H1 (cell line): ENCODE data around the gene TMEM183A. TPM values are rescaled to one million over a fixed set of nuclear protein-coding genes. Genes with fewer than 3 reads are reported as not detected.

Experiments used
- CTCF ChIA-PET: fragments of 300-600 bp; sonication (Branson Sonifier 250); formaldehyde crosslinking; loops from one replicate; lab custom pipeline; 2021; ENCODE audit not compliant: partially characterized antibody; lab: Charles Lee
- POLR2A ChIA-PET: fragments of 300-600 bp; sonication (Branson Sonifier 250); formaldehyde crosslinking; loops from one replicate; lab custom pipeline; 2021; ENCODE audit warnings: inconsistent platforms; ENCODE audit not compliant: partially characterized antibody; lab: Charles Lee
- DNase-seq, 2 experiments: peaks; one replicate each; pipeline versions ENCODE4 v3.0.0 to v3.0.0-alpha.2; 2010 to 2022; ENCODE audit warnings: low spot score in 2 of 2, low read depth in 1 of 2, mixed read lengths in 1 of 2
- FAIRE-seq: peaks from 2 replicates; lab custom pipeline; 2011; peaks lifted over from hg19 to GRCh38; lab: Jason Lieb, UNC
- H2AFZ ChIP-seq: 2 replicates; pipeline ENCODE4 v1.8.1; 2012; ENCODE audit warnings: low read length, inconsistent platforms
- H2AK5ac ChIP-seq: 2 replicates; pipeline ENCODE4 v1.6.1; 2013; ENCODE audit warnings: low read depth, low read length
- H2BK120ac ChIP-seq: replicated peaks from 2 replicates; pipeline ENCODE3; 2013; ENCODE audit warnings: low read depth, low read length, inconsistent platforms
- H2BK12ac ChIP-seq: 2 replicates; pipeline ENCODE4 v1.6.1; 2013; ENCODE audit warnings: low read depth, low read length
- H2BK15ac ChIP-seq: 2 replicates; pipeline ENCODE4 v1.6.1; 2013; ENCODE audit warnings: low read length
- H2BK20ac ChIP-seq: 2 replicates; pipeline ENCODE4 v1.6.1; 2013; ENCODE audit warnings: low read length
- H2BK5ac ChIP-seq: 2 replicates; pipeline ENCODE4 v1.6.1; 2013; ENCODE audit warnings: low read depth, low read length
- H3K14ac ChIP-seq: 2 replicates; pipeline ENCODE4 v1.6.1; 2013; ENCODE audit warnings: inconsistent platforms; ENCODE audit not compliant: insufficient read length
- H3K18ac ChIP-seq: 2 replicates; pipeline ENCODE4 v1.6.1; 2013; ENCODE audit warnings: low read length; ENCODE audit errors: extremely low read depth
- H3K23ac ChIP-seq: 2 replicates; pipeline ENCODE4 v1.6.1; 2013; ENCODE audit warnings: inconsistent platforms; ENCODE audit not compliant: insufficient read length
- H3K23me2 ChIP-seq: 2 replicates; pipeline ENCODE4 v1.6.1; 2013; ENCODE audit warnings: low read depth, low read length
- H3K27ac ChIP-seq: 2 replicates; pipeline ENCODE4 v1.6.1; 2011; ENCODE audit warnings: low read depth, low read length, inconsistent platforms
- H3K27me3 ChIP-seq, 4 experiments: replicated peaks in 1 of 4; 1 replicate in 1 of 4; 2 replicates in 3 of 4; pipeline versions ENCODE4 v1.6.1 to v1.8.1; 2011 to 2013; ENCODE audit warnings: low read length in 3 of 4, mild to moderate bottlenecking in 3 of 4, inconsistent platforms in 2 of 4, mixed read lengths in 2 of 4, moderate library complexity in 1 of 4; ENCODE audit not compliant: control insufficient read depth in 3 of 4, insufficient read depth in 3 of 4; ENCODE audit errors: extremely low read depth in 1 of 4
- H3K36me3 ChIP-seq, 4 experiments: 2 replicates each; pipeline versions ENCODE4 v1.6.1 to v1.8.1; 2011 to 2013; ENCODE audit warnings: mild to moderate bottlenecking in 4 of 4, low read length in 3 of 4, moderate library complexity in 2 of 4, control low read depth in 1 of 4, inconsistent platforms in 1 of 4; ENCODE audit not compliant: insufficient read depth in 4 of 4, control insufficient read depth in 2 of 4
- H3K4ac ChIP-seq: replicated peaks from 2 replicates; pipeline ENCODE3; 2013; ENCODE audit warnings: low read length, low read depth, mixed read lengths, inconsistent platforms; ENCODE audit not compliant: insufficient read length
- H3K4me1 ChIP-seq, 4 experiments: replicated peaks in 1 of 4; 1 replicate in 1 of 4; 2 replicates in 3 of 4; pipeline versions ENCODE4 v1.6.1 to v1.8.1; 2011 to 2013; ENCODE audit warnings: low read length in 3 of 4, inconsistent platforms in 2 of 4, mixed read lengths in 1 of 4; ENCODE audit not compliant: insufficient read depth in 4 of 4, control insufficient read depth in 3 of 4
- H3K4me2 ChIP-seq, 2 experiments: 2 replicates each; pipeline versions ENCODE4 v1.6.1 to v1.8.1; 2011 to 2013; ENCODE audit warnings: low read depth in 2 of 2, low read length in 2 of 2, control low read depth in 1 of 2, inconsistent platforms in 1 of 2, mild to moderate bottlenecking in 1 of 2; ENCODE audit not compliant: insufficient read depth in 1 of 2
- H3K4me3 ChIP-seq, 4 experiments: fragments of 200-600, 300-600 bp in 1 of 4; sonication (generic), shearing (Covaris generic), sonication (Bioruptor Twin) in 1 of 4; 2 replicates each; pipeline versions ENCODE4 v1.5.1 to v1.8.1; 2011 to 2016; ENCODE audit warnings: low read length in 4 of 4, low read depth in 3 of 4, control low read depth in 2 of 4, inconsistent platforms in 2 of 4, mild to moderate bottlenecking in 2 of 4, mixed read lengths in 1 of 4, moderate library complexity in 1 of 4; ENCODE audit not compliant: insufficient read depth in 2 of 4; ENCODE audit errors: extremely low read depth in 1 of 4
- H3K56ac ChIP-seq: replicated peaks from 2 replicates; pipeline ENCODE3; 2013; ENCODE audit warnings: low read depth, mild to moderate bottlenecking, mixed read lengths, low read length, inconsistent platforms; ENCODE audit not compliant: insufficient read length
- H3K79me1 ChIP-seq: 2 replicates; pipeline ENCODE4 v1.6.1; 2013; ENCODE audit warnings: low read depth, low read length, control low read depth
- H3K79me2 ChIP-seq, 2 experiments: 2 replicates each; pipeline versions ENCODE4 v1.6.1 to v1.8.1; 2012 to 2013; ENCODE audit warnings: low read length in 2 of 2, mild to moderate bottlenecking in 2 of 2, inconsistent platforms in 1 of 2; ENCODE audit not compliant: insufficient read depth in 2 of 2, control insufficient read depth in 1 of 2
- H3K9ac ChIP-seq, 4 experiments: replicated peaks in 1 of 4; 1 replicate in 1 of 4; 2 replicates in 3 of 4; pipeline versions ENCODE4 v1.6.1 to v1.8.1; 2011 to 2013; ENCODE audit warnings: low read depth in 3 of 4, low read length in 3 of 4, control low read depth in 2 of 4, mild to moderate bottlenecking in 2 of 4, moderate library complexity in 2 of 4, inconsistent platforms in 1 of 4; ENCODE audit errors: extremely low read depth in 1 of 4
- H3K9me3 ChIP-seq, 2 experiments: 2 replicates each; pipeline versions ENCODE4 v1.6.1 to v1.8.1; 2012 to 2013; ENCODE audit warnings: mild to moderate bottlenecking in 2 of 2, moderate library complexity in 2 of 2, control low read depth in 1 of 2, inconsistent platforms in 1 of 2, low read depth in 1 of 2, low read length in 1 of 2, mixed read lengths in 1 of 2; ENCODE audit not compliant: insufficient read depth in 2 of 2
- H4K20me1 ChIP-seq, 2 experiments: replicated peaks in 1 of 2; 2 replicates each; pipeline versions ENCODE3 to v1.8.1; 2011 to 2013; ENCODE audit warnings: inconsistent platforms in 2 of 2, low read length in 2 of 2, mild to moderate bottlenecking in 1 of 2; ENCODE audit not compliant: insufficient read depth in 2 of 2, control insufficient read depth in 1 of 2
- H4K5ac ChIP-seq: 2 replicates; pipeline ENCODE4 v1.6.1; 2013; ENCODE audit warnings: low read length, low read depth, mixed read lengths, inconsistent platforms; ENCODE audit not compliant: insufficient read length
- H4K8ac ChIP-seq: 2 replicates; pipeline ENCODE4 v1.8.0; 2013; ENCODE audit warnings: mild to moderate bottlenecking, moderate library complexity, low read length, inconsistent platforms; ENCODE audit not compliant: insufficient read depth; ENCODE audit errors: extremely low read depth
- H4K91ac ChIP-seq: replicated peaks from 2 replicates; pipeline ENCODE3; 2013; ENCODE audit warnings: low read length, mixed read lengths, inconsistent platforms; ENCODE audit not compliant: insufficient read length
- ASH2L ChIP-seq: fragments of 200-600, 300-600 bp; sonication (generic); IDR thresholded peaks from one replicate; pipeline ENCODE4 v1.7.1; 2017; ENCODE audit warnings: low read length
- ATF2 ChIP-seq: IDR thresholded peaks from 2 replicates; pipeline ENCODE4 v1.6.1; 2012; ENCODE audit warnings: low read length, inconsistent platforms
- BRCA1 ChIP-seq: IDR thresholded peaks from 2 replicates; pipeline ENCODE4 v1.6.1; 2012; ENCODE audit warnings: low read depth, low read length, improper control_type of control experiment
- CEBPB ChIP-seq: IDR thresholded peaks from 2 replicates; pipeline ENCODE4 v1.6.1; 2012; ENCODE audit warnings: low read depth, low read length
- EGR1 ChIP-seq: IDR thresholded peaks from 2 replicates; pipeline ENCODE4 v1.6.1; 2011; ENCODE audit warnings: low read depth, low read length, borderline replicate concordance
- KDM4A ChIP-seq: IDR thresholded peaks from one replicate; pipeline ENCODE4 v1.7.1; 2012; ENCODE audit warnings: low read depth, mild to moderate bottlenecking, moderate library complexity, low read length, inconsistent platforms; ENCODE audit not compliant: severe bottlenecking
- POLR2A ChIP-seq, 2 experiments: IDR thresholded peaks; 1 replicate in 1 of 2; 2 replicates in 1 of 2; pipeline ENCODE4 v1.6.1; 2011; ENCODE audit warnings: low read depth in 2 of 2, low read length in 2 of 2, mild to moderate bottlenecking in 2 of 2; ENCODE audit errors: control extremely low read depth in 1 of 2
- RBBP5 ChIP-seq: IDR thresholded peaks from 2 replicates; pipeline ENCODE4 v1.7.1; 2012; ENCODE audit warnings: low read depth, mild to moderate bottlenecking, inconsistent platforms, low read length, moderate library complexity, borderline replicate concordance
- SP1 ChIP-seq: IDR thresholded peaks from 2 replicates; pipeline ENCODE4 v1.6.1; 2011; ENCODE audit warnings: low read depth, low read length
- SP2 ChIP-seq: IDR thresholded peaks from 2 replicates; pipeline ENCODE4 v1.6.1; 2012; ENCODE audit warnings: mild to moderate bottlenecking, low read length, inconsistent platforms
- TAF1 ChIP-seq: IDR thresholded peaks from 2 replicates; pipeline ENCODE4 v1.6.1; 2011; ENCODE audit warnings: mild to moderate bottlenecking, low read depth, low read length
- WGBS, 2 experiments: shearing (Covaris generic) in 1 of 2; methylation state at CpG; one replicate each; pipeline versions ENCODE4 v1.1.6 to v1.1.7; 2013 to 2015; ENCODE audit warnings: low lambda C conversion rate in 2 of 2, mixed read lengths in 2 of 2, inconsistent platforms in 1 of 2, low coverage in 1 of 2, missing lambda C conversion rate in 1 of 2; ENCODE audit not compliant: insufficient replicate concordance in 2 of 2, insufficient coverage in 1 of 2, insufficient read length in 1 of 2; ENCODE audit errors: extremely low coverage in 1 of 2, missing lambda C conversion rate in 1 of 2; 5-methylcytosine and 5-hydroxymethylcytosine counted together
- polyA plus RNA-seq, 7 experiments: library from polyadenylated mRNA; depleted of rRNA in 3 of 7; stranded (reverse) in 5 of 7; unstranded in 2 of 7; fragments of >200 nt in 5 of 7; fragments of 200-250 nt in 2 of 7; gene quantifications; 1 replicate in 5 of 7; 2 replicates in 1 of 7; 4 replicates in 1 of 7; pipeline versions ENCODE4 v1.2.1 to v1.2.3, GENCODE V29; 2011 to 2013; ENCODE audit warnings: missing spikeins in 2 of 7, mixed read lengths in 2 of 7
- total RNA-seq: library from RNA; stranded (reverse); fragmentation: NEBNext Ultra II Directional; extraction: Animal tissue kit (Norgen Biotek cat#: 25700); gene quantifications from 2 replicates; pipeline ENCODE4 v1.2.1, GENCODE V29; 2021

TMEM183A gene
- total and polyA plus RNA-seq, 2 of the 8 experiments (the other 6 are each of a cell fraction or from before 2014, with no cell fraction given): 107 to 173 TPM

- Histone ChIP-seq H3K4me2 (peak within 1 kb of the TSS; percentile 84 to 98), H3K36me3 (no peaks in the 10 kb centered on the region; a peak in 1 of 8 replicates), H4K91ac (no peak within 1 kb of the TSS), H3K56ac (peak within 1 kb of the TSS; percentile 39), H3K79me2 (peaks cover 11 to 48% of the 10 kb centered on the region in 2 experiments), H3K4me1 (peaks cover 0 to 3% (median 0%) of the 10 kb centered on the region in 4 experiments; a peak in 1 of 7 replicates), H3K18ac (peak within 1 kb of the TSS; percentile 81; the same call in 1 of the 2 replicates), H3K4ac (peak within 1 kb of the TSS; percentile 36), H3K27me3 (no peaks in the 10 kb centered on the region), H2AK5ac (no peak within 1 kb of the TSS), H3K23ac (no peak within 1 kb of the TSS), H4K8ac (peak within 1 kb of the TSS; percentile 62), H3K9ac (peak within 1 kb of the TSS; percentile 80 to 98 (median 88)), H2AFZ (peak within 1 kb of the TSS; percentile 92), H3K14ac (no peak within 1 kb of the TSS), H2BK12ac (peak within 1 kb of the TSS; percentile 45; the same call in 1 of the 2 replicates), H3K27ac (peak within 1 kb of the TSS; percentile 79; the same call in 1 of the 2 replicates), H4K20me1 (peaks cover 0 to 5% of the 10 kb centered on the region in 2 experiments), H4K5ac (peak within 1 kb of the TSS; percentile 3), H2BK15ac (no peak within 1 kb of the TSS; the same call in 1 of the 2 replicates), H2BK20ac (no peak within 1 kb of the TSS), H3K4me3 (peak within 1 kb of the TSS; percentile 80 to 99 (median 86)), H3K23me2 (peaks cover 6% of the 10 kb centered on the region), H2BK120ac (no peak within 1 kb of the TSS), H2BK5ac (peak within 1 kb of the TSS; percentile 47; the same call in 1 of the 2 replicates), H3K9me3 (no peaks in the 10 kb centered on the region), H3K79me1 (no peaks in the 10 kb centered on the region; the same call in 1 of the 2 replicates)
- 2% methylated on average over 62 of the region's 86 CpGs; no CpG with 5 or more reads in 1 of the 2 experiments for WGBS, 2 experiments
- FAIRE-seq (no peak), DNase-seq (peak in 1 of 2 experiments; percentile 96)
- POLR2A ChIA-PET: no interaction called here
- CTCF ChIA-PET: no interaction called here
- TF ChIP-seq RBBP5 (peak; percentile 77), CEBPB (no peak), SP2 (no peak), POLR2A (IDR thresholded peaks at IDR 0.05; ENCODE audit: control extremely low read depth in 1 of 2, low read depth in 2 of 2, low read length in 2 of 2) (peak; percentile 61 to 86), SP1 (peak; percentile 25; the same call in 1 of the 2 replicates), ATF2 (peak; percentile 14; the same call in 1 of the 2 replicates), TAF1 (peak; percentile 72), EGR1 (0 out of 2 replicates have a peak, but pooled peaks have one; percentile 9), ASH2L (peak; percentile 73), BRCA1 (no peak), KDM4A (peak; percentile 65)
Observed at GRCh38 chr1:202957733-202958543, 49.2 kb upstream of the TMEM183A start, which contains the start of gene ADIPOR1. Gene ADIPOR1, minus strand, starts transcription at chr1:202958312. Its CDS starts 7,242 bp downstream, at chr1:202951070.
